Mononuclear cell (primary cell): ENCODE data around the gene ACTRT2. TPM values are rescaled to one million over a fixed set of nuclear protein-coding genes. Genes with fewer than 3 reads are reported as not detected.

Source experiments
- H3K27me3 ChIP-seq: 2 replicates; pipeline ENCODE4 v1.6.0; 2011; ENCODE audit warnings: low read length, control low read depth; ENCODE audit not compliant: insufficient read depth
- H3K4me1 ChIP-seq: 2 replicates; pipeline ENCODE4 v1.5.1; 2011; ENCODE audit warnings: mild to moderate bottlenecking, low read length, control low read depth; ENCODE audit not compliant: insufficient read depth
- H3K4me3 ChIP-seq: 2 replicates; pipeline ENCODE4 v1.5.1; 2011; ENCODE audit warnings: mild to moderate bottlenecking, low read length, moderate library complexity
- H3K9me3 ChIP-seq: 2 replicates; pipeline ENCODE4 v1.5.1; 2011; ENCODE audit warnings: low read depth, mild to moderate bottlenecking, control low read depth, low read length
- total RNA-seq: library from RNA; depleted of rRNA; stranded (reverse); fragments of >200 nt; gene quantifications from one replicate; pipeline ENCODE4 v1.2.3, GENCODE V29; 2012

The ACTRT2 gene
- total RNA-seq, 1 donor, result not detected

- Histone ChIP-seq H3K27me3 (no peaks in the 10 kb centered on the region), H3K4me3 (no peak overlapping the region), H3K9me3 (no peaks in the 10 kb centered on the region), H3K4me1 (no peaks in the 10 kb centered on the region)
Observed at GRCh38 chr1:3005771-3006170, 15.5 kb upstream of the ACTRT2 start.

DNA sequence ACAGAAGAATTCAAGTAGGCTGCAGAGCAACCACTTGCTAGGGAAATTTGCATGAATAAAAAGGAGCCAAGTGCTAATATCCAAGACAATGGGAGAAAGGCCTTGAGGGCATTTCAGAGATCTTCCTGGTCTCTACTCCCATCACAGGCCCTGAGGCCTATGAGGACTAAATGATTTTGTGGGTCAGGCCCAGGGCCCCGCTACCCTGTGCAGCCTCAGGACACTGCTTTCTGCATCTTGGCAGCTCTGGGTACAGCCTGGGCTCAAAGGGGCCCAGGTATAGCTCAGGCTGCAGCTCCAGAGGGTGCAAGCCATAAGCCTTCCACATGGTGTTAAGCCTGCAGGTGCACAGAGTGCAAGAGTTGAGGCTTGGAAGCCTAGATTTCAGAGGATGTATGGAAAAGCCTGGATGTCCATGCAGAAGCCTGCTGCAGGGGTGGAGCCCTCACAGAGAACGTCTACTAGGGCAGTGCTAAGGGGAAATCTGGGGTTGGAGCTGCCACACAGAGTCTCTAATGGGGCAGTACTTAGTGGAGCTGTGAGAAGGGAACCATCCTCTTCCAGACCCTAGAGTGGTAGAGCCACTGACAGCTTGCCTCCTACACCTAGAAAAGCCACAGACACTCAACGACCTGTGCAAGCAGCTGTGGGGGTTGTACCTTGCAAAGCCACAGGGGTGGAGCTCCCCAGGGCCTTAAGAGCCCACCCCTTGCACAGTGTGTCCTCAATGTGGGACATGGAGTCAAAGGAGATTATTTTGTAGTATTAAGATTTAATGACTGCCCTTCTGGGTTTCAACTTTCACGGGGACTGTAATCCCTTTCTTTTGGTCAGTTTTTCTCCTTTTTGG lies 13.7 kb upstream of the ACTRT2 start:
- no peaks in the 10 kb centered on the region for H3K27me3 ChIP-seq
- H3K4me1 ChIP-seq, result no peaks in the 10 kb centered on the region
- no peaks in the 10 kb centered on the region for H3K9me3 ChIP-seq
- H3K4me3 ChIP-seq, result no peak overlapping the region

DNA sequence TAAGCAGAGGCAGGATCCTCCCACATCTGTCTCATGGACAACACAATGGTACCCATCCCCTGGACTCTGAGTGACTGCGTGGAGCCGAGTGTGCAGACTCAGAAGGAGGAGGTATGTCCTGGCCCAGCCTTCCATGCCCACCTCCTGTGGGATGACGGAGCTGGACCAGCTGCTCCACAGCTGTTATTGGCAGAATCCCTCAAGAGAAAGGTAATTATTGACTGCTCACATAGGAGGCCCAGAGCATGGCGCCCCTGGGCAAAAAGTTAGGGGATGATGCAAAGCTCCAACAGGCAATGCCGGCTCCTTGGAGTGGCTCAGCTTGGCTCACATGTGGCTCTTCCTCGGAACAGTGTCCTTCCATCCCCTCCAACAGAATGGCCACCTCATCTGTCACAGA lies 12.2 kb upstream of the ACTRT2 start:
- Histone ChIP-seq H3K9me3 (no peaks in the 10 kb centered on the region), H3K27me3 (no peaks in the 10 kb centered on the region), H3K4me1 (no peaks in the 10 kb centered on the region), H3K4me3 (no peak overlapping the region)

- Histone ChIP-seq H3K4me1 (no peaks in the 10 kb centered on the region), H3K27me3 (no peaks in the 10 kb centered on the region), H3K9me3 (no peaks in the 10 kb centered on the region), H3K4me3 (no peak overlapping the region)
Observed at GRCh38 chr1:3009556-3009955, 11.7 kb upstream of the ACTRT2 start.

- H3K9me3 ChIP-seq, result no peaks in the 10 kb centered on the region
- no peaks in the 10 kb centered on the region for H3K27me3 ChIP-seq
- H3K4me1 ChIP-seq, result no peaks in the 10 kb centered on the region
- H3K4me3 ChIP-seq, result no peak overlapping the region
Observed at GRCh38 chr1:3011127-3011526, 10.1 kb upstream of the ACTRT2 start.

DNA sequence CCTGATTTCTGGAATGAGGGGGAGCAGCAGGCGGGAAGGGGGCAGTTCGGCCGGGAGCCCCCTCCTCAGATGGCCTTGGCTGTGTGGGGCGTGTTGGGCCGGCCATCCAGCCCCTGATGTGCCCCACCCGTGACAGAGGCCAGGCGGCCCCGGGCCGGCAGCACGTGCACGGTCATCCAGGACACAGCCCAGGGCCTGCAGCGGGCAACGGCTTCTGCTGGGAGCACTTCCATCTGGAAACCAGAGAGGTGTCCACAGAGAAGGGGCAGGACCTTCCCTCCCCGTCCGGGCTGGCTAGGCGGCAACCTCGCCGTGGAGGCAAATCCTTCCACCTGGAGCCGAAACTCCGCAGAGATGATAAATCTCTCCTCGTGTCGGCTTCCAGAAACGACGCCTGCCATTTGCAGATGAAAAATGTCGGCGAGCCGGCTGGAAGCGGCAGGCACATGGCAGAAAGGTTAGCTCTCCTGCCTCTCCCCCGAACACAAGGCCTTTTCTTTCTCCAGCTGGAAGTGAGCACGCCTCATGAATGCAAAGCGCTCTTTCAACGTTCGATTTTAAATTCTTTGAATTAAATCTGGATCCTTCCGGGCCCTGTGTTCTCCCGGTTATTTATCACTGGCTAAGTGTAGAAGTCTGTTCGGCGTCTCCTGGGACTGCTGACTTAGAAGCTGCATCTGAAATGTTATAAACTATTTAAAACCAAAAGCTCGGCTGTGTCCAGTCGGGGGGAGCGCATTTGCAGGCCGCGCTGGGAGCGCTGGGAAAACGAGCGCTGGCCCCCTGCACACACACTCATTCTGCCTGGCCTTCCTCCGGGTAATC lies 9.4 kb upstream of the ACTRT2 start:
- H3K4me3 ChIP-seq, result no peak overlapping the region
- H3K4me1 ChIP-seq, result no peaks in the 10 kb centered on the region
- H3K27me3 ChIP-seq, result no peaks in the 10 kb centered on the region

DNA sequence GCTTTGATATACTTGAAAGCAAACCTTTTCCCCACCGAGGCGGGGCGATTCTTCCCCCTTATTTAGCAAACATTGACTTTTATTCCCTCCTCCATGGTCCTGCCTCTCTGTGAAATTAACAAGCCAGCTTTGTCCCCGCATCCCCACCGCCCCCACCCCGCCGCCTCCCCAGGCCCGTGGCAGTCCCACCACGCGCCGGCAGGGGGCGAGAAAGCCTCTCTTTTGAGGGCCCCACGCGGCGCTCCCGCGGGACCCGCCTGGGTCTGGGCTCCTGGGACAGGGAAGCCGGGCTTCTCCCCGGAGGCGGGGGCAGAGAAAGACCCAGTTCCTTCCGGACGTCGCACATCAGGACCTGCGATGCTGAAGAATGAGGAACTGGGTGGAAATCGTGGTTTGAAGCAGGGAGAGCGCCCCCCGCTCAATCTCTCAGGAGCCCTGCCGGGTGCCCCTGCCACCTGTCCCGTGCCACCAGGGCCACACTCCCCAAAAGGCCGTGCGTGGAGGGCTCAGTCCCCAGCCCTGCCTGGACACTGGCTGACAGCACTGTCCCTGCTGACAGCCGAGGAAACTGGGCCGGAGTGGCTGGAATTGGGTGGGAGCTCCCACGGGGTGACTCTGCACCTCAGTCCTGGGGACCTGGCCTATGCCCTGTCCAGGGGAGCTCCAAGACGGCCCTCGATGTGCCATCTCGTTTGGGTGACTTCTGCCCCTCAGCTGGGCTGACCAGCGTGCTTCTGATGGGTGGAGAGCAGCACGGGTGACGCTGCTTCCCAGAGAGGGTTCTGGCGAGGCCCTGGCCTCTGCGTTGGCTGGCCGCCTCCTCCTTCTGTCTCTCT lies 8.6 kb upstream of the ACTRT2 start:
- H3K27me3 ChIP-seq, result no peaks in the 10 kb centered on the region
- no peaks in the 10 kb centered on the region for H3K9me3 ChIP-seq
- no peak overlapping the region for H3K4me3 ChIP-seq
- H3K4me1 ChIP-seq, result no peaks in the 10 kb centered on the region

More for the DNA sequence above, 9.4 kb upstream of the ACTRT2 start:
- no peaks in the 10 kb centered on the region for H3K9me3 ChIP-seq

- H3K27me3 ChIP-seq, result no peaks in the 10 kb centered on the region
- H3K4me1 ChIP-seq, result no peaks in the 10 kb centered on the region
- no peak overlapping the region for H3K4me3 ChIP-seq
- no peaks in the 10 kb centered on the region for H3K9me3 ChIP-seq
Observed at GRCh38 chr1:3013371-3014049, 7.8 kb upstream of the ACTRT2 start.

DNA sequence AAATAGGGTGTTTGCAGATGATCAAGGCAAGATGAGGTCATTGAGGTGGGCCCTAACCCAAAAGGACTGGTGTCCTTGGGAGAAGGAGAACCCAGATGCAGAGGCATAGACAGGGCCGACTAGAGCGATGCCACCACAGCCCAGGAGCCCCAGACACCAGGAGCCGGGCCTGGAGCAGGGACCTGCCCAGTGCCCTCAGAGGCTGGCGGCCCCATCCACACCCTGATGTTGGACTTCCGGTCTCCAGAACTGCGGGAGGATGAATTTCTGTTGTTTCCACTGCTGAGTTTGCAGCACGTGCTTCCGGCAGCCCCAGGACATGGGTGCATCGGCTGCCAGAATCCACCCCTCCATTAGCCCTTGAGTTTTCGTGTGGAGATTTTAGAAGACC lies 7.2 kb upstream of the ACTRT2 start:
- Histone ChIP-seq H3K9me3 (no peaks in the 10 kb centered on the region), H3K4me1 (no peaks in the 10 kb centered on the region), H3K27me3 (no peaks in the 10 kb centered on the region), H3K4me3 (no peak overlapping the region)

DNA sequence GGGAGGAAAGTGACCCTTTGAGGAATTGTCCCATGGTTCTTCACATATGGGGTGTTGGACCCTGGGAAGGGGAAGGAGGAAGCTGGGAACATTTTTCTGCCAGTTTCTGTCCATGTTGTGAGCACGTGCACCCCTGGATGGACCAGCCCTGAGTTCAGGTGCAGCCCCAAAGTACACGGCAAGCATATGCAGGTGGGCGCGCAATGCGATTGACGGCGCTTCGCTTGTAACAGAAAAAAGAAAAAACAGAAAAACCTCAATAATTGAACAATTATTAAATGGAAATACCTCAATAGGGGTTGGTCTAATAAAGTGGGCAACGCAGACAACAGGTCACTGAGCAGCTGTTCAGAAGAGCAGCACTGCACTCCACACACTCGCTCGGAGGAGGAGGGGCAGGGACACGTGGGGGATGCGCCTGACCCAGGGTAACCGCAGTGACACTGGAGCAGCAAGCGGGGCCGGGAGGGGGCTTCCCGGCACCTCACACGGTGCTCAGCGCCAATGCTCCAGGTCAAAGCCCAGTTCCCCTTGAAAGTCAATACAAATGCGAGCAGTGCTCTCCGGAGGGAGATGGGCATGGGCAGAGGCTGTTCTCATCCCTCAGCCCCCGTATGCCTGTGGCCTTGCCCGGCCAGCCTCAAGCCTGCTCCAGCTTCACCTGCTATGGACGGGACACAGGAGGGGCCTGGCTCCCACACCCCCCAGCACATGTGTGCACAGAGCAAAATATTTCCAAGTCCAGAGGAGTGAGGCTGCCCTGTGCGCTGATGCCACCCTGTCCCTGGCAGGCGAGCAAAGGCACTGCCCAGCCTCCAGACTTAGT lies 6.6 kb upstream of the ACTRT2 start:
- H3K9me3 ChIP-seq, result no peaks in the 10 kb centered on the region
- no peak overlapping the region for H3K4me3 ChIP-seq
- no peaks in the 10 kb centered on the region for H3K27me3 ChIP-seq
- H3K4me1 ChIP-seq, result no peaks in the 10 kb centered on the region

GRCh38 chr1:3015269-3015635 lies 6.0 kb upstream of the ACTRT2 start:
- no peaks in the 10 kb centered on the region for H3K4me1 ChIP-seq

GRCh38 chr1:3015744-3016143 lies 5.5 kb upstream of the ACTRT2 start:
- no peak overlapping the region for H3K4me3 ChIP-seq
- no peaks in the 10 kb centered on the region for H3K4me1 ChIP-seq
- no peaks in the 10 kb centered on the region for H3K27me3 ChIP-seq
- H3K9me3 ChIP-seq, result no peaks in the 10 kb centered on the region

More at GRCh38 chr1:3015269-3015635, 6.0 kb upstream of the ACTRT2 start:
- no peaks in the 10 kb centered on the region for H3K27me3 ChIP-seq
- H3K9me3 ChIP-seq, result no peaks in the 10 kb centered on the region
- H3K4me3 ChIP-seq, result no peak overlapping the region

DNA sequence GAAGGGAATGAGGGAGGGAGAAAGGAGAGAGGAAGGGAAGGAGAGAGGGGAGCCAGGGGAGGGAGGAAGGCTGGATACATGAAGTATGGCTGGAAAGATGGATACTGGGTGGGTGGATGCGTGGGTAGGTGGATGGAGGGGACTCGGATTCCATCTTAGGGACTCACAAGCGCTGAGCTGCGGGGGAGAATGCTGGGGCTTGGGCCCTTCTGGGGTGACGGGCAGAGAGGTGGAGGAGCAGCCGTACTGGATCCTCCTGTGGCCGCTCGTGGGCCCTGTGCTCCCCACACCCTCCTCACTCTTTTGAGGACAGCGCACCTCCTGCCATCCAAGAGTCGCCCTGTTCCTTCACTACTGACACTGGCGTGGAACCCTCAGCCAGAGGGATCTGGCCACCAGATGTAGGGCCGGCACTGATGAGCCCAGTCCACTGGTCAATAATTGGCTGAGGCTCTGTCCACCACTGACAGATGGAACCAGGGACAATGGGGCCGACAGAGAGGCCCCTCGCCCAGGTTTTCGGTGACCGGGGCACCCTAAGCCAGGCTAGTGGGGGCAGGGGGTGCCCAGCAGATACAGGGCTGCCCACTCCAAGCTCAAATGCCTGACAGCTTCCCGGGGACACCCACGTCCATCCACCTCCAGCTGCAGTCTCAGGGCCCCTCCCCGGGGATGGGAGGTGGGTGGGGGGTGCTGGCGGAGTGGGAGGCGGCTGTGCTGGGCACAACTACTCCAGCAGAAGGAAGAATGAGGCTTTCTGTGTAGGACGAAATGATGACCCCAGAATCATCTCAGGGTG lies 4.4 kb upstream of the ACTRT2 start:
- H3K4me1 ChIP-seq, result no peaks in the 10 kb centered on the region
- no peaks in the 10 kb centered on the region for H3K9me3 ChIP-seq
- H3K27me3 ChIP-seq, result no peaks in the 10 kb centered on the region
- no peak overlapping the region for H3K4me3 ChIP-seq
